Ecto neural progenitor cell (in vitro differentiated cells): ENCODE data around the gene CARD19.

Experiments
- DNase-seq: peaks from one replicate; pipeline ENCODE4 v3.0.0-alpha.2; 2018; ENCODE audit warnings: low spot score

Gene CARD19

DNA sequence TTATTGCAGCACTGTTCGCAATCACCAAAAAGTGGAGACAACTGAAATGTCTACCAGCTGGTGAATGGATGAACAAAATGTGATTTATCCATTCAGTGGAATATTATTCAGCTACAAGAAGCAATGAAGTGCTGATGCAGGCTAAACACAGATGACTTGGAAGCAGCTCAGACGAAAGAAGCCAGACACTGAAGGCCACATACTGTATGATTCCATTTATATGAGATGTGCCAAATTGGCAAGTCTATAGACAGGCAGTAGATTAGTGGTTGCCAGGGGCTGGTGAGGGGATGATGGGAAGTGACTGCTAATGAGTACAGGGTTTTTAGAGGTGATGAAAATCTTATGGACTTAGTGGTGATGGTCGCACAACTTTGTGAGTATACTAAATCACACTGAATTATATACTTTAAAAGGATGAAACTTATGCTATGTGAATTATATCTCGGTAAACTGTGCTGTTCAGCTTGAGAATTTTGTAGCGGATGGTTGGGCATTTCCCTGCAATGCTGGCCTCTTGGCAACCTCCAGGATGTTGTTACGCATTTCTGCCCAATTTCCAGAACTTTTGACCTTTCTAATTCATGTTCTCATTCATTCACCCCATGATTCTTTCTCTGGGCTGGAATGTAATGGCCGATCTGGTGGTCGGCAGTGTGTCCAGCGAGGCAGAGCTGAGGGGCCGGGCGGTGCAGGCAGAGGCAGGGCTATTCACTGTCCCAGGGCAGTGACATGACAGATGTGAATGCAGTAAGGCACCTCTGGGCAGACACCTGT lies 66.0 kb downstream of the CARD19 start:
- no peak for DNase-seq
